NCI-H2227 (cell line): ENCODE data around the gene SLC23A2.
A peak's percentile ranks its signal among the peaks of the same experiment; 100 is the strongest.

Source experiments
- DNase-seq: peaks from one replicate; lab custom pipeline; 2025; ENCODE audit not compliant: unreplicated experiment; lab: John Stamatoyannopoulos, UW

The SLC23A2 gene

GRCh38 chr20:4967752-4968477 lies 33.4 kb downstream of the SLC23A2 start:
- no peak for DNase-seq

- DNase-seq = peak; percentile 49
These were observed 34.2 kb downstream of the SLC23A2 start for GRCh38 chr20:4966826-4967751.

DNA sequence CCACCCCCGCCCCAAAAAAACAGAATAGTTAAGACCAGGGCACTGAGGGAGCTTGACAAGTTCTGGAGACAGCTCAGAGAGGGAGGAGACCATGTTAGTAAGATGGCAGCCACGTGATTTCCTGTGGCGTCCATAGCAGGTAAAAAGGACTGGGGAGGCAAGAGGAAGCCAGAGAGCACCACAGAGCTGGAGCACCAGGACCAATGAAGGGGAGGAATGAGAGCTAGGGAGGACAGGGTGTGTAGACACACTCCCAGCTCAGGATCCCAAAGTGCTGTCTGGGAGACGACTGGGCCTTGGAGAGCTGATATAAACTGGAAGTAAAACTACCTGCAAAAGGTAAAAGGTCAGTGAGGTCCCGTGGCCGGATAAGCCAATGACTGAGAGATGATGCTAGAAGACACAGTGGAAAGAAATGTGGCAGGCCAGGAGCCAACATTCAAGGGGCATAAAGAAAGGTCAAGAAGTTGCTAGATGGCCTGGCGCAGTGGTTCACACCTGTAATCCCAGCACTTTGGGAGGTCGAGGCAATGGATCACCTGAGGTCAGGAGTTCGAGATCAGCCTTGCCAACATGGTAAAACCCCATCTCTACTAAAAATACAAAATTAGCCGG lies 39.0 kb downstream of the SLC23A2 start:
- DNase-seq = no peak

- DNase-seq = no peak
These were observed 39.6 kb downstream of the SLC23A2 start for GRCh38 chr20:4961746-4962145.

GRCh38 chr20:4959592-4959991 lies 41.7 kb downstream of the SLC23A2 start:
- no peak for DNase-seq

DNA sequence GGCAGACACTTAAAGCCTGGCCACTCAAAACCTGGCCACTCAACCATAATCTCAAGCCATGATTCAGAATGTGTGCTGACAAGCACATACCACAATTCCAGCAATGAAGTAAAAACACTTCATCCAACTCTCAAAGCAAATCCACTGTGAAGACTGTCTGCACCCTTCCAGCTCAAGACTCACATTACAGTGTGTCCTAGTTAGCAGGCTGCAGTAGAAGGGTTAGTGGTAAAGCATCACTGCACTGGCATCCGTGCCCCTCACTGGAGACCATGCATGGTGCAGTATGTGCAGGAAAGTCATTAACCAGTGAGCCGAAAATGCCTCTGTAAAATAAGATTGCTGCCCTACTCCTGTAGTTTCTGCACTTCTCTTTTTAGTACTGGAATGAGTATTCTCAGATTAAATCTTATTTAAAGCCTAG lies 43.4 kb downstream of the SLC23A2 start:
- DNase-seq = no peak

GRCh38 chr20:4957187-4957586 lies 44.1 kb downstream of the SLC23A2 start:
- DNase-seq = no peak

- peak; percentile 76 for DNase-seq
These were observed 45.0 kb downstream of the SLC23A2 start for GRCh38 chr20:4956200-4956810.

- DNase-seq = no peak
These were observed 47.4 kb downstream of the SLC23A2 start for GRCh38 chr20:4953881-4954280.

- no peak for DNase-seq
These were observed 49.1 kb downstream of the SLC23A2 start for GRCh38 chr20:4952229-4952628.

DNA sequence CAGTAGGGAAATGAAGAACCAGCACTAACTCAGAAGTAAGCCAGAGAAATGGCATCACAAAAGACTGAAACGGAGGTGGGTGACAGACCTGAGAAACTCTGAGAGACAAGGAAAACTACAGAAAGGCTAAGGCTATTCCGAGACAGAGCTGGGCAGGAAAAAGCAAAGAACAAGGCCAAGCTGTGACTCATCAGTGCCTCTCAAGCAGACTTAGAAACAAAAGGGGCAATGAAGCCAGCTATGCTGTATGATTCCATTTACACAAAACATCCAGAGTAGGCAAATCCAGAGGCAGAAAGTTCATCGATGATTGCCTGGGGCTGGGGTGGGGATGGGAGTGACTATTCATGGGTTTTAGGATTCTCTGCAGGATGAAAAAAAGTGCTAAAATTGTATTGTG lies 50.0 kb downstream of the SLC23A2 start:
- DNase-seq = no peak

DNA sequence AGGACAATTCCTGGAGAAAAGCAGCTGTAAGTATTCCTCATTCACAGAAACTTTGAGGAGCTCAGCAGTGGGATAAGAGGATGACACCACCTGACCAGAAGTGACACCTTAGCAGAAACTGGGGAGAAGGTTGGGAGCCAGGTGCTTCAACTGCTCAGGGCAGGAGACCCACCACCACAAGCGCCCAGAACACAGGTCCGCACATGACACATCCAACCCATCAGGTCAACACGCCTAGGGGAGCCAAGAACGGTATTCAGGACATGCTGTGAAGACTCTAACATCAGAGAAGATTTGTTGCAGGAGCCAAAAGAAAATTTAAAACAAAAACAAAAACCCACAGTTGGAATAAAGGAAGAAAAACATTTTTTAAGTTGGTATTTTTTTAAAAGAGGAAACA lies 50.5 kb downstream of the SLC23A2 start:
- no peak for DNase-seq

DNA sequence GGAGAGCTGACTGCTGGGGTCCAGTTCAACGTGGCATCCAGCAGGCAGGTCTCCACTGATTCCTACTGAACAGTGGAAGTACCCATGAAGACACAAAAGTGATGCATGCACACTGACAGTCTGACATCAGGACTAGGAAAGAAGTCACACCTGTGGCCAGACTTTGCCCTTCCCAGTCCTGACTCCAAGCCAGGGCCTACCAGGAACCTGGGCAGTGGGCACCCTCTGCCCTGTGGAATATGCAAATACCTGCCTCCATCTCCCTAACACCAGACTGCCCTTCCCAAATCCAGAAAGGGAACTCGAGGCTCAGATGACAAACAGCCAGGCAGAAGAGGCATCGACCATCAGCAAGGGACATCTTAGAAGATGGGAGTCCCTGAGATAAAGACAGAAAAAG lies 50.9 kb downstream of the SLC23A2 start:
- DNase-seq = no peak

- DNase-seq = peak; percentile 51
These were observed 51.5 kb downstream of the SLC23A2 start for GRCh38 chr20:4949833-4950178.

DNA sequence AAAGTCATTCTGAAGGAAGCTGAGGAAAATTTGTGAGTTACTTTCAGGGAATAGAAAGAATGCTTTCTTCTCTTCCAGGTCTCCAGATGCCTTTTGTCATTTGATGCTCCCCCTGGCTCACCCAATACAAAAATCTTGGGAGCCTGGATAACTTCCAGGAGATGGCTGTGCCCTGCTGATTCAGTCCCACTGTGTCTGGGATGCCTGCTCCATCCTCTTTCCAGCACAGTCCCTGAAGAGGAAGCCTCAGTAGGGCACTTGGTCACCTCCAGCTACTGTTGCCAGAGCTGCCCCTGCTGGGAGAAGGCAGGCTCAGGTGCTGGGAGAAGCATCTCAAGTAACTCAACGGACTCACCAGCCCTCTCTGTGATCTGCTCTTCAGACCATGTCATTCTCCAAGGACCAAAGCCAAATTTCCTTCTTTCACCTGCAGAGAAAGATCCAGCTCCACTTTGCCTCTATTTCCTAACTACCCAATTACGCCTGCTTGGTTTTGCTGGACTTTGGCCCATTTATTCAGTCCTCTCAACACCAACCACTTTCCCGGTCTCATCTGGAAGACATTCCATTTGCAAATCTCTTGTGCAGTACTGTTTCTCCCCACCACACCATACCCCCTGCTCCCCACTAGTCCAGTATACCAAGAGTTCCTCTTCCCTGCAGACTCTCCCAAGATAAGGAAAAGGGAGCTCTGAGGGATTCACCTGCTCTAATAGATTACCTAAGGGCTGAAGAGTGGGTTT lies 53.3 kb downstream of the SLC23A2 start:
- DNase-seq = no peak

DNA sequence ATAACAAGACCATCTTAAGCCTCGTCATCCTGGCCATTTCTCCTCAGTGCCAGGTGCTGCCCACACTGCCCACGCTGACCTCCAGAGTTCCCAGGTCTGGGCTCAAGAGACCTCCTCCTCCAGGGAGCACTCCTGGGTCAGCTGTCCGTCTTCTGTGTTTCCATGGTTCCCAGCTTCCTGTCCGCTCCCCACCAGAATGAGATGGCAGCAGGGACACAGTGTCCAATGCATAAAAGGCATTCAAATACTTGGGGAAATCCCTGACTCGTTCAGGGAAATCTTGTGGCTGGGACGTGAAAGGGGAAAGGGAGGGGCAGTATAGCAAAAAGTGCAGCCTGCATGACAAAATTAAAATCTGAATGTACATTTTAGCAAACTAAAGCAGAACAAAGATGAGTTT lies 54.3 kb downstream of the SLC23A2 start:
- no peak for DNase-seq

DNA sequence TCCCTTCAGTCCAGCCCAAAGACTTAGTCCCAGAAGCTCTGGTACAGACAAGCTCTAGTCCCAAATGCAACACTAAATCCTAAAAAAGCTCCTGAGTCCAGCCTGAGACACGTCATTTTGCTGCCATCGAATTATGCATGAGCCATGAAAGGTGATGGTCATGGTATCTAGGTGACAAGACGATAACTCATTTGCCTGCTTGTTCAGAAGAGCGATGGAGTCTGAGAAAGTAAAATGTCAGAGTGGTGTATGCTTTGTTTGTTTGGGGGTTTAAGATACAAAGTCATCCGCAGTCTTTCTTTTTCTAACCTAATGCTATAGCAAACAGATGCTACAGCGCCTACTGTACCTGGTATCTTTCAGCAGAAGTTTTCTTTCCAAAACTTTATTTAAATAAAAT lies 54.7 kb downstream of the SLC23A2 start:
- DNase-seq = no peak

- peak; percentile 28 for DNase-seq
These were observed 56.6 kb downstream of the SLC23A2 start for GRCh38 chr20:4944518-4945313.

DNA sequence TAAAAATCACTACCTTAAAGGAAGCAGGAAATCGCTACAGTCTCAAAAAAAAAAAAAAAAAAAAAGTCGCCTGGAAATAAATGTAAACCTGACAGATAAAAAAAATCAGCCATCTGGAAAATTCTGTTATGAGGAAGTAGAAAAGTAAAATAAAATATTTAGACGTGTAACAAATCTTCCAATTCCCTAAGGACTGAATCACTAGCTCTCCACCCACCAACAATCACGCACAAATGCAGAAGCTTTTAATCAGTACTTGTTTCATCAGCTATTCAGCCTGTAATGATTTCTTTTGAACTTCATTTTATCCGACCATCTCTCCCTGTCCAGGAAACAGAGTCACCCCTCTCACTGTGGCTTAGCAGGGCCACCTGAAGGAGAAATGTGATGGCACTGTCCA lies 59.0 kb downstream of the SLC23A2 start:
- no peak for DNase-seq
